Neutrophil (primary cell): ENCODE measurements around the gene OTX2.

Experiments
- H3K27ac ChIP-seq: fragments of 200-600 bp; sonication (generic); 2 replicates; pipeline ENCODE4 v1.5.1; 2016; ENCODE audit warnings: mild to moderate bottlenecking, moderate library complexity
- H3K27me3 ChIP-seq: fragments of 200-600 bp; sonication (generic); 2 replicates; pipeline ENCODE4 v1.6.0; 2016; ENCODE audit warnings: mild to moderate bottlenecking
- H3K36me3 ChIP-seq: fragments of 200-600 bp; sonication (generic); 2 replicates; pipeline ENCODE4 v1.5.1; 2017
- H3K4me1 ChIP-seq, 2 experiments: fragments of 200-600 bp in 1 of 2; sonication (generic) in 1 of 2; 1 replicate in 1 of 2; 2 replicates in 1 of 2; pipeline versions ENCODE4 v1.5.1 to v1.6.1; 2013 to 2016; ENCODE audit warnings: low read depth in 1 of 2, low read length in 1 of 2, mild to moderate bottlenecking in 1 of 2, moderate library complexity in 1 of 2; ENCODE audit not compliant: control insufficient read depth in 1 of 2, insufficient read depth in 1 of 2
- H3K4me3 ChIP-seq, 2 experiments: fragments of 200-600 bp in 1 of 2; sonication (generic) in 1 of 2; 1 replicate in 1 of 2; 2 replicates in 1 of 2; pipeline ENCODE4 v1.5.1; 2013 to 2016; ENCODE audit warnings: low read depth in 1 of 2, low read length in 1 of 2, mild to moderate bottlenecking in 1 of 2, moderate library complexity in 1 of 2
- H3K9me3 ChIP-seq: fragments of 200-600 bp; sonication (generic); 2 replicates; pipeline ENCODE4 v1.5.1; 2016
- CTCF ChIP-seq: fragments of 200-600 bp; sonication (generic); IDR thresholded peaks from 2 replicates; pipeline ENCODE4 v1.5.1; 2016; ENCODE audit warnings: antibody characterized with exemption

The OTX2 gene

GRCh38 chr14:56759633-56760032, 50.6 kb downstream of the OTX2 start:
- no peak overlapping the region for H3K27ac ChIP-seq
- no peaks in the 10 kb centered on the region for H3K4me1 ChIP-seq
- H3K9me3 ChIP-seq = no peaks in the 10 kb centered on the region
- no peaks in the 10 kb centered on the region for H3K36me3 ChIP-seq
- TF ChIP-seq CTCF = no peak
- H3K27me3 ChIP-seq = no peaks in the 10 kb centered on the region
- H3K4me3 ChIP-seq = no peak overlapping the region

- Histone ChIP-seq H3K36me3 (no peaks in the 10 kb centered on the region), H3K27me3 (no peaks in the 10 kb centered on the region), H3K4me1 (no peaks in the 10 kb centered on the region), H3K9me3 (no peaks in the 10 kb centered on the region), H3K27ac (no peak overlapping the region), H3K4me3 (no peak overlapping the region)
- no peak for TF ChIP-seq CTCF
Observed at GRCh38 chr14:56759094-56759493, 51.2 kb downstream of the OTX2 start.

- Histone ChIP-seq H3K4me3 (no peak overlapping the region), H3K27me3 (no peaks in the 10 kb centered on the region), H3K4me1 (no peaks in the 10 kb centered on the region), H3K36me3 (no peaks in the 10 kb centered on the region), H3K9me3 (no peaks in the 10 kb centered on the region), H3K27ac (no peak overlapping the region)
- no peak for TF ChIP-seq CTCF
Observed at GRCh38 chr14:56754921-56755320, 55.4 kb downstream of the OTX2 start.

GRCh38 chr14:56753396-56753795, 56.9 kb downstream of the OTX2 start:
- Histone ChIP-seq H3K4me3 (no peak overlapping the region), H3K27me3 (no peaks in the 10 kb centered on the region), H3K4me1 (no peaks in the 10 kb centered on the region), H3K27ac (no peak overlapping the region), H3K36me3 (no peaks in the 10 kb centered on the region), H3K9me3 (no peaks in the 10 kb centered on the region)
- TF ChIP-seq CTCF = no peak

- Histone ChIP-seq H3K36me3 (no peaks in the 10 kb centered on the region), H3K27ac (no peak overlapping the region), H3K27me3 (no peaks in the 10 kb centered on the region), H3K4me3 (no peak overlapping the region), H3K9me3 (no peaks in the 10 kb centered on the region), H3K4me1 (no peaks in the 10 kb centered on the region)
- TF ChIP-seq CTCF = no peak
Observed at GRCh38 chr14:56752428-56752827, 57.9 kb downstream of the OTX2 start.

GRCh38 chr14:56751471-56751870, 58.8 kb downstream of the OTX2 start:
- Histone ChIP-seq H3K36me3 (no peaks in the 10 kb centered on the region), H3K27me3 (no peaks in the 10 kb centered on the region), H3K4me1 (no peaks in the 10 kb centered on the region), H3K27ac (no peak overlapping the region), H3K9me3 (no peaks in the 10 kb centered on the region), H3K4me3 (no peak overlapping the region)
- TF ChIP-seq CTCF = no peak
